Hematopoietic multipotent progenitor cell treated with erythropoietin and hydrocortisone succinate and interleukin-3 and kit ligand, for 17 days (in vitro differentiated cells): ENCODE results near the gene SEMA4A.

Source experiments
- DNase-seq: peaks from one replicate; pipeline ENCODE4 v3.0.0-alpha.2; 2015; ENCODE audit warnings: low spot score

SEMA4A gene

GRCh38 chr1:156135930-156136871 is 17.2 kb upstream of the SEMA4A start:
- DNase-seq = no peak

GRCh38 chr1:156136970-156137483 is 16.4 kb upstream of the SEMA4A start:
- DNase-seq = no peak

GRCh38 chr1:156138458-156138867 is 14.9 kb upstream of the SEMA4A start:
- DNase-seq = no peak

GRCh38 chr1:156140879-156141707 is 12.3 kb upstream of the SEMA4A start:
- no peak for DNase-seq

GRCh38 chr1:156143765-156144489 is 9.5 kb upstream of the SEMA4A start:
- no peak for DNase-seq

- DNase-seq = no peak
These were observed 8.6 kb upstream of the SEMA4A start for GRCh38 chr1:156144742-156145141.

- DNase-seq = no peak
These were observed 7.8 kb upstream of the SEMA4A start for GRCh38 chr1:156145650-156146019.

- peak; percentile 66 for DNase-seq
These were observed 7.2 kb upstream of the SEMA4A start for GRCh38 chr1:156146020-156146768.

- no peak for DNase-seq
These were observed 6.5 kb upstream of the SEMA4A start for GRCh38 chr1:156146769-156147405.

GRCh38 chr1:156148216-156148615 is 5.2 kb upstream of the SEMA4A start:
- no peak for DNase-seq

GRCh38 chr1:156149374-156150332 is 3.7 kb upstream of the SEMA4A start:
- no peak for DNase-seq

GRCh38 chr1:156150333-156151011 is 2.9 kb upstream of the SEMA4A start:
- no peak for DNase-seq

GRCh38 chr1:156151093-156151688 is 2.2 kb upstream of the SEMA4A start:
- DNase-seq = no peak

GRCh38 chr1:156152628-156153027 is 757 bp upstream of the SEMA4A start:
- no peak for DNase-seq

GRCh38 chr1:156154317-156154749 is 948 bp downstream of the SEMA4A start:
- DNase-seq = no peak

GRCh38 chr1:156155756-156156510 is 2.5 kb downstream of the SEMA4A start:
- DNase-seq = no peak

GRCh38 chr1:156157506-156157905 is 4.1 kb downstream of the SEMA4A start:
- DNase-seq = no peak

- no peak for DNase-seq
These were observed 4.6 kb downstream of the SEMA4A start for GRCh38 chr1:156157966-156158365.
